Trophoblast cell (in vitro differentiated cells and primary cell): ENCODE results near the gene C19orf47.
A peak's percentile ranks its signal among the peaks of the same experiment; 100 is the strongest.

Source experiments
- DNase-seq, 2 donors: peaks; one replicate each; pipeline ENCODE4 v3.0.0-alpha.2; 2016
- H2AFZ ChIP-seq: 2 replicates; pipeline ENCODE4 v1.6.1; 2013; ENCODE audit warnings: low read length, moderate library complexity, mild to moderate bottlenecking; ENCODE audit not compliant: insufficient read depth, poor library complexity
- H2AK5ac ChIP-seq: 2 replicates; pipeline ENCODE4 v1.6.1; 2013; ENCODE audit warnings: mild to moderate bottlenecking, low read length
- H2BK120ac ChIP-seq: 2 replicates; pipeline ENCODE4 v1.6.1; 2013; ENCODE audit warnings: low read length, mild to moderate bottlenecking, moderate library complexity; ENCODE audit not compliant: insufficient read depth, poor library complexity
- H2BK12ac ChIP-seq: 2 replicates; pipeline ENCODE4 v1.6.1; 2013; ENCODE audit warnings: mild to moderate bottlenecking, low read length, moderate library complexity
- H2BK5ac ChIP-seq: 2 replicates; pipeline ENCODE4 v1.6.1; 2013; ENCODE audit warnings: low read length, low read depth, moderate library complexity, mild to moderate bottlenecking; ENCODE audit not compliant: poor library complexity
- H3K14ac ChIP-seq: 2 replicates; pipeline ENCODE4 v1.6.1; 2013; ENCODE audit warnings: mild to moderate bottlenecking, low read length
- H3K18ac ChIP-seq: 2 replicates; pipeline ENCODE4 v1.6.1; 2013; ENCODE audit warnings: mild to moderate bottlenecking, low read length
- H3K23ac ChIP-seq: 2 replicates; pipeline ENCODE4 v1.6.1; 2013; ENCODE audit warnings: low read length
- H3K27ac ChIP-seq: 2 replicates; pipeline ENCODE4 v1.5.1; 2013; ENCODE audit warnings: low read depth, mild to moderate bottlenecking, inconsistent platforms, low read length, moderate library complexity
- H3K27me3 ChIP-seq: 2 replicates; pipeline ENCODE4 v1.6.1; 2013; ENCODE audit warnings: inconsistent platforms, mild to moderate bottlenecking, low read length, moderate library complexity; ENCODE audit not compliant: insufficient read depth
- H3K36me3 ChIP-seq, 2 experiments: 1 replicate in 1 of 2; 2 replicates in 1 of 2; pipeline ENCODE4 v1.6.1; 2013; ENCODE audit warnings: low read length in 2 of 2, mild to moderate bottlenecking in 2 of 2, moderate library complexity in 1 of 2; ENCODE audit not compliant: insufficient read depth in 2 of 2, control insufficient read depth in 1 of 2
- H3K4ac ChIP-seq: 2 replicates; pipeline ENCODE4 v1.6.1; 2013; ENCODE audit warnings: low read depth, mild to moderate bottlenecking, low read length, moderate library complexity
- H3K4me1 ChIP-seq, 2 experiments: 1 replicate in 1 of 2; 2 replicates in 1 of 2; pipeline ENCODE4 v1.6.1; 2013; ENCODE audit warnings: low read length in 2 of 2, mild to moderate bottlenecking in 2 of 2, moderate library complexity in 1 of 2; ENCODE audit not compliant: insufficient read depth in 2 of 2, control insufficient read depth in 1 of 2
- H3K4me2 ChIP-seq: 2 replicates; pipeline ENCODE4 v1.6.1; 2013; ENCODE audit warnings: inconsistent platforms, mild to moderate bottlenecking, low read length, moderate library complexity
- H3K4me3 ChIP-seq: 2 replicates; pipeline ENCODE4 v1.5.1; 2013; ENCODE audit warnings: mild to moderate bottlenecking, low read depth, low read length, inconsistent platforms
- H3K79me1 ChIP-seq: one replicate; pipeline ENCODE4 v1.6.1; 2013; ENCODE audit warnings: low read length
- H3K79me2 ChIP-seq: 2 replicates; pipeline ENCODE4 v1.6.1; 2013; ENCODE audit warnings: low read length, mild to moderate bottlenecking; ENCODE audit not compliant: control insufficient read depth, insufficient read depth, poor library complexity
- H3K9ac ChIP-seq: 2 replicates; pipeline ENCODE4 v1.6.1; 2013; ENCODE audit warnings: mild to moderate bottlenecking, low read length
- H3K9me3 ChIP-seq: 2 replicates; pipeline ENCODE4 v1.6.1; 2013; ENCODE audit warnings: low read depth, mild to moderate bottlenecking, control low read depth, inconsistent platforms, low read length; ENCODE audit not compliant: insufficient read depth
- H4K12ac ChIP-seq: 2 replicates; pipeline ENCODE4 v1.6.1; 2013; ENCODE audit warnings: low read depth, mild to moderate bottlenecking, low read length, moderate library complexity
- H4K8ac ChIP-seq: 2 replicates; pipeline ENCODE4 v1.6.1; 2013; ENCODE audit warnings: low read depth, mild to moderate bottlenecking, low read length, moderate library complexity
- H4K91ac ChIP-seq: one replicate; pipeline ENCODE4 v1.6.1; 2013; ENCODE audit warnings: low read depth, mild to moderate bottlenecking, low read length, moderate library complexity
- WGBS: extraction: QIAGEN DNeasy Blood & Tissue Kit; methylation state at CpG from one replicate; pipeline ENCODE4 v1.1.7; 2013; ENCODE audit warnings: missing lambda C conversion rate; ENCODE audit not compliant: insufficient read length, insufficient coverage; ENCODE audit errors: extremely low coverage; 5-methylcytosine and 5-hydroxymethylcytosine counted together

The C19orf47 gene

GRCh38 chr19:40363069-40363468 lies 14.9 kb upstream of the C19orf47 start:
- H4K8ac ChIP-seq = no peak overlapping the region
- no peak overlapping the region for H3K14ac ChIP-seq
- no peaks in the 10 kb centered on the region for H3K27me3 ChIP-seq
- peaks cover 13% of the 10 kb centered on the region for H3K79me2 ChIP-seq
- H3K9ac ChIP-seq = no peak overlapping the region
- H3K23ac ChIP-seq = no peak overlapping the region
- peaks cover 26% of the 10 kb centered on the region for H3K79me1 ChIP-seq
- H2AK5ac ChIP-seq = no peak overlapping the region
- H2BK12ac ChIP-seq = peak overlapping the region; percentile 42
- no peak overlapping the region for H4K12ac ChIP-seq
- peak overlapping the region; percentile 26 for H4K91ac ChIP-seq
- no peaks in the 10 kb centered on the region for H3K9me3 ChIP-seq
- no peak overlapping the region for H2AFZ ChIP-seq
- no CpG with 5 or more reads among the region's 5 CpGs for WGBS
- H2BK120ac ChIP-seq = no peak overlapping the region
- no peak for DNase-seq
- H3K36me3 ChIP-seq = peaks cover 11 to 12% of the 10 kb centered on the region in 2 experiments
- no peak overlapping the region for H3K4ac ChIP-seq
- H3K18ac ChIP-seq = peak overlapping the region; percentile 11
- peak overlapping the region; percentile 73 for H3K27ac ChIP-seq
- no peak overlapping the region for H3K4me2 ChIP-seq
- H2BK5ac ChIP-seq = peak overlapping the region; percentile 21
- H3K4me3 ChIP-seq = no peak overlapping the region
- peaks cover 27 to 40% of the 10 kb centered on the region in 2 experiments for H3K4me1 ChIP-seq

GRCh38 chr19:40362160-40362559 lies 14.0 kb upstream of the C19orf47 start:
- WGBS = no CpG with 5 or more reads among the region's 3 CpGs
- DNase-seq = no peak
- Histone ChIP-seq H2AK5ac (no peak overlapping the region), H2AFZ (no peak overlapping the region), H3K27me3 (no peaks in the 10 kb centered on the region), H3K4me1 (peaks cover 24 to 35% of the 10 kb centered on the region in 2 experiments), H2BK120ac (peak overlapping the region; percentile 36), H3K79me1 (peaks cover 25% of the 10 kb centered on the region), H3K4me3 (no peak overlapping the region), H3K9ac (no peak overlapping the region), H3K4me2 (no peak overlapping the region), H4K12ac (no peak overlapping the region), H3K18ac (no peak overlapping the region), H2BK5ac (peak overlapping the region; percentile 9), H3K14ac (no peak overlapping the region), H3K9me3 (no peaks in the 10 kb centered on the region), H3K79me2 (peaks cover 9% of the 10 kb centered on the region), H3K27ac (peak overlapping the region; percentile 14), H4K8ac (no peak overlapping the region), H3K4ac (no peak overlapping the region), H2BK12ac (no peak overlapping the region), H3K23ac (no peak overlapping the region), H4K91ac (peak overlapping the region; percentile 33), H3K36me3 (peaks cover 2 to 3% of the 10 kb centered on the region in 2 experiments)

DNA sequence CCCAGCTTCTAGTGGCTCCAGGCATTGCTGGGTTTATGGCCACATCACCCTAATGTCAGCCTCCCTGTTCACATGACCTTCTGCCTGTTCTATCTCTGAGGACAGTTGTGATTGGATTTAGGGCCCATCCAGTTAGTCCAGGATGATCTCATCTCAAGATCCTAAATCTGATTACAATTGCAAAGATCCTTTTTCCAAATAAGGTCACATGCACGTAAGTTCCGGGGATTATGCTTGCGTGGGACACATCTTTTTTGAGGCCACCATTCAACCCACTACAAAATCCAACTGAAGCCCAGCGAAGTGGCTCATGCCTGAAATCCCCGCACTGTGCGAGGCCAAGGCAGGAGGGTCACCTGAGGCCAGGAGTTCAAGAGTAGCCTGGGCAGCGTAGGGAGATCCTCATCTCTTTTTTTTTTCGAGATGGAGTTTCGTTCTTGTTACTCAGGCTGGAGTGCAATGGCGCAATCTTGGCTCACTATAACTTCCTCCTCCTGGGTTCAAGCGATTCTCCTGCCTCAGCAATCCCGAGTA lies 12.6 kb upstream of the C19orf47 start:
- H3K4me3 ChIP-seq = no peak overlapping the region
- H2AFZ ChIP-seq = no peak overlapping the region
- peaks cover 13% of the 10 kb centered on the region for H3K79me1 ChIP-seq
- H2BK120ac ChIP-seq = no peak overlapping the region
- H3K18ac ChIP-seq = peak overlapping the region; percentile 42
- H3K4me2 ChIP-seq = no peak overlapping the region
- peak overlapping the region; percentile 42 for H2BK5ac ChIP-seq
- no peak overlapping the region for H3K23ac ChIP-seq
- H2AK5ac ChIP-seq = no peak overlapping the region
- H3K36me3 ChIP-seq = peaks cover 0 to 2% of the 10 kb centered on the region in 2 experiments
- peak overlapping the region; percentile 16 for H3K14ac ChIP-seq
- no peaks in the 10 kb centered on the region for H3K27me3 ChIP-seq
- no peak overlapping the region for H2BK12ac ChIP-seq
- no peak overlapping the region for H3K4ac ChIP-seq
- H3K79me2 ChIP-seq = peaks cover 1% of the 10 kb centered on the region
- H4K91ac ChIP-seq = peak overlapping the region; percentile 49
- H3K9me3 ChIP-seq = no peaks in the 10 kb centered on the region
- DNase-seq = peak; percentile 70 to 85
- H3K27ac ChIP-seq = peak overlapping the region; percentile 58
- WGBS = no CpG with 5 or more reads among the region's 12 CpGs
- peak overlapping the region; percentile 10 for H4K8ac ChIP-seq
- peak overlapping the region; percentile 23 for H4K12ac ChIP-seq
- peaks cover 21 to 26% of the 10 kb centered on the region in 2 experiments for H3K4me1 ChIP-seq
- H3K9ac ChIP-seq = no peak overlapping the region

DNA sequence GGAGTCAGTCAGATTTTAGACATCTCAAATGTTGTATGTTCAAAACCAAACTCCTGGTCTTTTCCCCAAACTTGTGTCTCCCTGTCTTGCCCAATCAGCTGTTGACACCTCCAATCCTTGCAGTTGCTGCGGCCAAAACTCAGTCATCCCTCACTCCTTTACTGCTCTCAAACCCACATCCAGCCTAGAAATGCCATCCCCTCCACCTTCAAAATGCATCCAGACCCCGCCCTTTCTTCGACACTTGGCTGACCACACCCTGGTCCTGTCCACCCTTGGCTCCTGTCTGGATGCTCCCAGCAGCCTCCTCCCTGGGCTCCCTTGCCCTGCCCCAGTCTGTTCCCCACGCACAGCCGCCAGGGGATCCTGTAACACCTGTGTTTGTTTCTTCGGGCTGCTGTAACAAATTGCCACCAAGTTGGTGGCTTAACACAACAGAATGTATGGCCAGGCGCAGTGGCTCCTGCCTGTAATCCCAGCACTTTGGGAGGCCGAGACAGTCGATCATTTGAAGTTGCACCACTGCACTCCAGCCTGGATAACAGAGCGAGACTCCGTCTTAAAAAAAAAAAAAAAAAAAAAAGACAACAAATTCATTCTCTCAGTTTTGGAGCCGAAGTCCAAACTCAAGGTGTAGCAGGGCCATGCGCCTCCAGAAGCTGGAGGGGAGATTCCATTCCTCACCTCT lies 12.0 kb upstream of the C19orf47 start:
- no peak overlapping the region for H2BK5ac ChIP-seq
- no peak overlapping the region for H2AK5ac ChIP-seq
- no peak overlapping the region for H3K4me3 ChIP-seq
- peak in 1 of 2 donors; percentile 14 for DNase-seq
- no peak overlapping the region for H3K4ac ChIP-seq
- no peaks in the 10 kb centered on the region for H3K9me3 ChIP-seq
- H3K18ac ChIP-seq = no peak overlapping the region
- no peak overlapping the region for H2BK12ac ChIP-seq
- H3K36me3 ChIP-seq = peaks cover 0 to 2% of the 10 kb centered on the region in 2 experiments
- H3K23ac ChIP-seq = no peak overlapping the region
- H4K8ac ChIP-seq = no peak overlapping the region
- no peaks in the 10 kb centered on the region for H3K27me3 ChIP-seq
- no peak overlapping the region for H3K14ac ChIP-seq
- no peak overlapping the region for H4K12ac ChIP-seq
- H3K9ac ChIP-seq = no peak overlapping the region
- peak overlapping the region; percentile 34 for H3K27ac ChIP-seq
- H2BK120ac ChIP-seq = peak overlapping the region; percentile 2
- H3K4me1 ChIP-seq = peaks cover 21 to 26% of the 10 kb centered on the region in 2 experiments
- no CpG with 5 or more reads among the region's 13 CpGs for WGBS
- H3K79me1 ChIP-seq = peaks cover 12% of the 10 kb centered on the region
- H2AFZ ChIP-seq = no peak overlapping the region
- H3K79me2 ChIP-seq = peaks cover 1% of the 10 kb centered on the region
- peak overlapping the region; percentile 8 for H4K91ac ChIP-seq
- no peak overlapping the region for H3K4me2 ChIP-seq
